ENCODE data around the gene XCL2.

DNA sequence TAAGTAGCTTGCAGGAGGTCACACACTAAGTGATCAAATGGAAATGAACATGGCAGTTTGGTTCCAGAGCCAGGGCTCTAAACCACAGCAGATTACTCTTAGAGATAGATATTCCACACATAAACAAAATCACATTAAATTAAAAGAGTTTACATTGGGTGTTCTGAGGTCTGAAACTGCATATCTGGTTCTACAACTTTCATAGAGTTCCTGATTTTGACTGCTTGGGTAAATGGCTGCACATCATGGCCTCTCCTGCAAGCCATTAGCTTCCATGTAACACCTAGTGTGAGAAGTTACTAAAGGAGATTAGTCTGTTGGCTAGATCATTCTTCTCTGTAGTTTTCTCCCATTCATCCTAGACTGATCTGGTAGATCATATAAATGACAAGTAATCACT lies 12.8 kb upstream of the XCL2 start:
- TF ChIP-seq, protein P1, sequence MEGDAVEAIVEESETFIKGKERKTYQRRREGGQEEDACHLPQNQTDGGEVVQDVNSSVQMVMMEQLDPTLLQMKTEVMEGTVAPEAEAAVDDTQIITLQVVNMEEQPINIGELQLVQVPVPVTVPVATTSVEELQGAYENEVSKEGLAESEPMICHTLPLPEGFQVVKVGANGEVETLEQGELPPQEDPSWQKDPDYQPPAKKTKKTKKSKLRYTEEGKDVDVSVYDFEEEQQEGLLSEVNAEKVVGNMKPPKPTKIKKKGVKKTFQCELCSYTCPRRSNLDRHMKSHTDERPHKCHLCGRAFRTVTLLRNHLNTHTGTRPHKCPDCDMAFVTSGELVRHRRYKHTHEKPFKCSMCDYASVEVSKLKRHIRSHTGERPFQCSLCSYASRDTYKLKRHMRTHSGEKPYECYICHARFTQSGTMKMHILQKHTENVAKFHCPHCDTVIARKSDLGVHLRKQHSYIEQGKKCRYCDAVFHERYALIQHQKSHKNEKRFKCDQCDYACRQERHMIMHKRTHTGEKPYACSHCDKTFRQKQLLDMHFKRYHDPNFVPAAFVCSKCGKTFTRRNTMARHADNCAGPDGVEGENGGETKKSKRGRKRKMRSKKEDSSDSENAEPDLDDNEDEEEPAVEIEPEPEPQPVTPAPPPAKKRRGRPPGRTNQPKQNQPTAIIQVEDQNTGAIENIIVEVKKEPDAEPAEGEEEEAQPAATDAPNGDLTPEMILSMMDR (conservative IDR thresholded peaks at IDR 0.05; ENCODE audit: low read length): no peak
- no peak for TF ChIP-seq EZH2phosphoT487 (IDR thresholded peaks at IDR 0.05; ENCODE audit: borderline replicate concordance, low read depth, low read length)

Data from OCI-LY7 (cell line).